Activated CD4-positive, alpha-beta T cell treated with anti-CD3 and anti-CD28 coated beads for 36 hours (primary cell): ENCODE measurements around the gene KIFAP3. TPM values are rescaled to one million over a fixed set of nuclear protein-coding genes. Genes with fewer than 3 reads are reported as not detected.

Experiments
- ATAC-seq: fragments of 200-7000 bp; cut with Tn5 transposase; one replicate; pipeline ENCODE4 v1.10.0; 2021; ENCODE audit warnings: mild to moderate bottlenecking, moderate library complexity
- CTCF ChIA-PET: fragments of 350-600 bp; sonication (Branson Sonifier 250); formaldehyde crosslinking; loops from one replicate; lab custom pipeline; 2021; ENCODE audit warnings: antibody characterized with exemption; lab: Charles Lee
- POLR2A ChIA-PET: fragments of 350-600 bp; sonication (Branson Sonifier 250); formaldehyde crosslinking; loops from one replicate; lab custom pipeline; 2021; ENCODE audit warnings: antibody characterized with exemption, inconsistent platforms; lab: Charles Lee
- DNase-seq: peaks from one replicate; pipeline ENCODE4 v3.0.0-alpha.2; 2020
- H3K27ac Mint-ChIP-seq: one replicate; pipeline ENCODE4 v1.8.0; 2021; ENCODE audit warnings: mixed read lengths
- H3K27me3 Mint-ChIP-seq: one replicate; pipeline ENCODE4 v1.8.0; 2021; ENCODE audit warnings: mixed read lengths
- H3K36me3 Mint-ChIP-seq: one replicate; pipeline ENCODE4 v1.8.0; 2021; ENCODE audit warnings: low read depth, mixed read lengths
- H3K4me1 Mint-ChIP-seq: one replicate; pipeline ENCODE4 v1.8.0; 2021; ENCODE audit warnings: mixed read lengths
- H3K4me3 Mint-ChIP-seq: one replicate; pipeline ENCODE4 v1.8.0; 2021; ENCODE audit warnings: mild to moderate bottlenecking, moderate library complexity, mixed read lengths
- H3K9me3 Mint-ChIP-seq: one replicate; pipeline ENCODE4 v1.8.0; 2021; ENCODE audit warnings: low read depth, mixed read lengths
- intact Hi-C, 2 experiments: fragments of 100-400 bp; cut with DNase I in 1 of 2; cut with micrococcal nuclease in 1 of 2; formaldehyde crosslinking; loops; one replicate each; pipeline versions ENCODE4 v1.14.2 to v1.15.1; 2022 to 2024; cut with DNase I, micrococcal nuclease
- total RNA-seq, 2 experiments: library from RNA; stranded (reverse); gene quantifications; one replicate each; pipeline ENCODE4 v1.2.3, GENCODE V29; 2021

The KIFAP3 gene
- total RNA-seq, 2 experiments from 2014 or later, result 10.9 to 11.5 TPM

- Mint-ChIP-seq H3K27ac (no peak overlapping the region), H3K36me3 (peaks cover 2% of the 10 kb centered on the region), H3K4me1 (no peaks in the 10 kb centered on the region), H3K27me3 (no peaks in the 10 kb centered on the region), H3K4me3 (no peak overlapping the region), H3K9me3 (no peaks in the 10 kb centered on the region)
- POLR2A ChIA-PET, result no interaction called here
- CTCF ChIA-PET, result interaction anchor here (1.4 kb wide), 1 partner anchor 16 kb away, joined by 3 read pairs; no protein-coding TSS in a partner anchor
- DNase-seq (no peak), ATAC-seq (no peak)
- intact Hi-C loops, result no loop called here
Measured at GRCh38 chr1:169985757-169986156, 88.7 kb downstream of the KIFAP3 start.

- Mint-ChIP-seq H3K4me1 (no peaks in the 10 kb centered on the region), H3K27ac (no peak overlapping the region), H3K9me3 (no peaks in the 10 kb centered on the region), H3K36me3 (no peaks in the 10 kb centered on the region), H3K27me3 (no peaks in the 10 kb centered on the region), H3K4me3 (no peak overlapping the region)
- CTCF ChIA-PET, result no interaction called here
- ATAC-seq (no peak), DNase-seq (no peak)
- POLR2A ChIA-PET, result no interaction called here
- intact Hi-C loops, result no loop called here
Measured at GRCh38 chr1:169974067-169974466, 100.4 kb downstream of the KIFAP3 start.

GRCh38 chr1:169970114-169970513, 104.4 kb downstream of the KIFAP3 start:
- intact Hi-C loops, result no loop called here
- ATAC-seq (no peak), DNase-seq (no peak)
- no peaks in the 10 kb centered on the region for H3K27me3 Mint-ChIP-seq
- H3K4me1 Mint-ChIP-seq, result no peaks in the 10 kb centered on the region
- CTCF ChIA-PET, result interaction anchor here (0.7 to 1.2 kb wide), 2 partner anchors 16 to 47 kb away, joined by 3 read pairs; no protein-coding TSS in a partner anchor
- H3K4me3 Mint-ChIP-seq, result no peak overlapping the region
- H3K36me3 Mint-ChIP-seq, result peaks cover 1% of the 10 kb centered on the region
- H3K9me3 Mint-ChIP-seq, result no peaks in the 10 kb centered on the region
- POLR2A ChIA-PET, result no interaction called here
- no peak overlapping the region for H3K27ac Mint-ChIP-seq

- intact Hi-C loops, result no loop called here
- ATAC-seq (no peak), DNase-seq (no peak)
- Mint-ChIP-seq H3K36me3 (peaks cover 1% of the 10 kb centered on the region), H3K9me3 (no peaks in the 10 kb centered on the region), H3K4me1 (no peaks in the 10 kb centered on the region), H3K4me3 (no peak overlapping the region), H3K27ac (no peak overlapping the region), H3K27me3 (no peaks in the 10 kb centered on the region)
- ChIA-PET CTCF (interaction anchor here (0.6 kb wide), 1 partner anchor 265 kb away, joined by 3 read pairs; no protein-coding TSS in a partner anchor), POLR2A (interaction anchor here (0.6 kb wide), 1 partner anchor 39 kb away, joined by 3 read pairs; no protein-coding TSS in a partner anchor)
Measured at GRCh38 chr1:169968174-169968573, 106.3 kb downstream of the KIFAP3 start.

GRCh38 chr1:169964206-169964605, 110.3 kb downstream of the KIFAP3 start:
- intact Hi-C loops, result no loop called here
- Mint-ChIP-seq H3K4me1 (no peaks in the 10 kb centered on the region), H3K9me3 (no peaks in the 10 kb centered on the region), H3K27ac (no peak overlapping the region), H3K36me3 (peaks cover 1% of the 10 kb centered on the region), H3K4me3 (no peak overlapping the region), H3K27me3 (no peaks in the 10 kb centered on the region)
- POLR2A ChIA-PET, result no interaction called here
- DNase-seq (no peak), ATAC-seq (no peak)
- CTCF ChIA-PET, result interaction anchor here (0.6 to 1.2 kb wide), 2 partner anchors 427 to 565 kb away, joined by 4 to 5 read pairs; no protein-coding TSS in a partner anchor

GRCh38 chr1:169959686-169960085, 114.8 kb downstream of the KIFAP3 start:
- H3K4me3 Mint-ChIP-seq, result no peak overlapping the region
- no peaks in the 10 kb centered on the region for H3K4me1 Mint-ChIP-seq
- POLR2A ChIA-PET, result no interaction called here
- ATAC-seq (no peak), DNase-seq (no peak)
- no peak overlapping the region for H3K27ac Mint-ChIP-seq
- no peaks in the 10 kb centered on the region for H3K27me3 Mint-ChIP-seq
- no peaks in the 10 kb centered on the region for H3K9me3 Mint-ChIP-seq
- no peaks in the 10 kb centered on the region for H3K36me3 Mint-ChIP-seq
- CTCF ChIA-PET, result no interaction called here
- intact Hi-C loops, result no loop called here

GRCh38 chr1:169958987-169959386, 115.5 kb downstream of the KIFAP3 start:
- POLR2A ChIA-PET, result no interaction called here
- CTCF ChIA-PET, result no interaction called here
- H3K4me1 Mint-ChIP-seq, result no peaks in the 10 kb centered on the region

GRCh38 chr1:169957884-169958283, 116.6 kb downstream of the KIFAP3 start:
- H3K27ac Mint-ChIP-seq, result no peak overlapping the region
- POLR2A ChIA-PET, result no interaction called here
- no peaks in the 10 kb centered on the region for H3K9me3 Mint-ChIP-seq
- ATAC-seq (no peak), DNase-seq (no peak)
- no peaks in the 10 kb centered on the region for H3K27me3 Mint-ChIP-seq
- H3K4me1 Mint-ChIP-seq, result no peaks in the 10 kb centered on the region
- H3K36me3 Mint-ChIP-seq, result no peaks in the 10 kb centered on the region
- CTCF ChIA-PET, result interaction anchor here (0.9 kb wide), 1 partner anchor 23 kb away, joined by 3 read pairs; no protein-coding TSS in a partner anchor
- no peak overlapping the region for H3K4me3 Mint-ChIP-seq
- intact Hi-C loops, result no loop called here

More at GRCh38 chr1:169958987-169959386, 115.5 kb downstream of the KIFAP3 start:
- H3K36me3 Mint-ChIP-seq, result no peaks in the 10 kb centered on the region
- intact Hi-C loops, result no loop called here
- no peaks in the 10 kb centered on the region for H3K27me3 Mint-ChIP-seq
- DNase-seq (no peak), ATAC-seq (no peak)
- no peak overlapping the region for H3K27ac Mint-ChIP-seq
- H3K9me3 Mint-ChIP-seq, result no peaks in the 10 kb centered on the region
- no peak overlapping the region for H3K4me3 Mint-ChIP-seq

GRCh38 chr1:169951108-169951507, 123.4 kb downstream of the KIFAP3 start:
- intact Hi-C loops, result no loop called here
- POLR2A ChIA-PET, result no interaction called here
- H3K27me3 Mint-ChIP-seq, result no peaks in the 10 kb centered on the region

GRCh38 chr1:169949139-169949538, 125.4 kb downstream of the KIFAP3 start:
- H3K36me3 Mint-ChIP-seq, result no peaks in the 10 kb centered on the region
- no peaks in the 10 kb centered on the region for H3K27me3 Mint-ChIP-seq
- no peak overlapping the region for H3K4me3 Mint-ChIP-seq
- DNase-seq (no peak), ATAC-seq (no peak)
- POLR2A ChIA-PET, result no interaction called here
- intact Hi-C loops, result no loop called here
- H3K9me3 Mint-ChIP-seq, result no peaks in the 10 kb centered on the region
- no peak overlapping the region for H3K27ac Mint-ChIP-seq
- no peaks in the 10 kb centered on the region for H3K4me1 Mint-ChIP-seq
- CTCF ChIA-PET, result interaction anchor here (1.4 kb wide), 1 partner anchor 20 kb away, joined by 3 read pairs; no protein-coding TSS in a partner anchor

More at GRCh38 chr1:169951108-169951507, 123.4 kb downstream of the KIFAP3 start:
- no peak for ATAC-seq
- CTCF ChIA-PET, result no interaction called here
- H3K4me3 Mint-ChIP-seq, result no peak overlapping the region
- no peak for DNase-seq
- H3K9me3 Mint-ChIP-seq, result no peaks in the 10 kb centered on the region
- no peaks in the 10 kb centered on the region for H3K4me1 Mint-ChIP-seq
- no peaks in the 10 kb centered on the region for H3K36me3 Mint-ChIP-seq
- H3K27ac Mint-ChIP-seq, result no peak overlapping the region

GRCh38 chr1:169946206-169946605, 128.3 kb downstream of the KIFAP3 start:
- no peak for ATAC-seq
- no peaks in the 10 kb centered on the region for H3K36me3 Mint-ChIP-seq
- H3K27ac Mint-ChIP-seq, result no peak overlapping the region
- no peak overlapping the region for H3K4me3 Mint-ChIP-seq
- no peaks in the 10 kb centered on the region for H3K9me3 Mint-ChIP-seq
- no peaks in the 10 kb centered on the region for H3K4me1 Mint-ChIP-seq
- intact Hi-C loops, result no loop called here
- ChIA-PET CTCF (interaction anchor here (0.6 to 1.0 kb wide), 4 partner anchors 10 to 1241 kb away, joined by 3 to 4 read pairs (median 3); no protein-coding TSS in a partner anchor), POLR2A (no interaction called here)
- DNase-seq, result no peak
- H3K27me3 Mint-ChIP-seq, result no peaks in the 10 kb centered on the region

- CTCF ChIA-PET, result interaction anchor here (1.8 kb wide), 1 partner anchor 16 kb away, joined by 5 read pairs; no protein-coding TSS in a partner anchor
- Mint-ChIP-seq H3K4me1 (no peaks in the 10 kb centered on the region), H3K36me3 (no peaks in the 10 kb centered on the region), H3K4me3 (no peak overlapping the region), H3K27ac (no peak overlapping the region), H3K27me3 (no peaks in the 10 kb centered on the region), H3K9me3 (no peaks in the 10 kb centered on the region)
- DNase-seq (no peak), ATAC-seq (no peak)
- POLR2A ChIA-PET, result no interaction called here
- intact Hi-C loops, result no loop called here
Measured at GRCh38 chr1:169945181-169945580, 129.3 kb downstream of the KIFAP3 start.
